IPS-11a (cell line): ENCODE data around the gene IFT122.
"Not testable (repeated sequence)": the region's sequence is repeated elsewhere in the genome, so short reads cannot be mapped to it uniquely, and the experiment has no call there.

Source experiments
- H3K4me3 ChIP-seq: one replicate; pipeline ENCODE4 v1.5.1; 2013; ENCODE audit warnings: low read depth, low read length, control low read depth

IFT122 gene

DNA sequence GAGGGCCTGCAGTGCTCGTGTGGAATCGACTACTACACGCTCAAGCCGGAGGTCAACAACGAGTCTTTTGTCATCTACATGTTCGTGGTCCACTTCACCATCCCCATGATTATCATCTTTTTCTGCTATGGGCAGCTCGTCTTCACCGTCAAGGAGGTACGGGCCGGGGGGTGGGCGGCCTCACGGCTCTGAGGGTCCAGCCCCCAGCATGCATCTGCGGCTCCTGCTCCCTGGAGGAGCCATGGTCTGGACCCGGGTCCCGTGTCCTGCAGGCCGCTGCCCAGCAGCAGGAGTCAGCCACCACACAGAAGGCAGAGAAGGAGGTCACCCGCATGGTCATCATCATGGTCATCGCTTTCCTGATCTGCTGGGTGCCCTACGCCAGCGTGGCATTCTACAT lies 92.2 kb downstream of the IFT122 start:
- H3K4me3 ChIP-seq = no peak overlapping the region

DNA sequence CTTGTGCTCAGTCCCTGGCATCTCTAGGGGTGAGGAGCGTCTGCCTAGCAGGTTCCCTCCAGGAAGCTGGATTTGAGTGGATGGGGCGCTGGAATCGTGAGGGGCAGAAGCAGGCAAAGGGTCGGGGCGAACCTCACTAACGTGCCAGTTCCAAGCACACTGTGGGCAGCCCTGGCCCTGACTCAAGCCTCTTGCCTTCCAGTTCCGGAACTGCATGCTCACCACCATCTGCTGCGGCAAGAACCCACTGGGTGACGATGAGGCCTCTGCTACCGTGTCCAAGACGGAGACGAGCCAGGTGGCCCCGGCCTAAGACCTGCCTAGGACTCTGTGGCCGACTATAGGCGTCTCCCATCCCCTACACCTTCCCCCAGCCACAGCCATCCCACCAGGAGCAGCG lies 93.4 kb downstream of the IFT122 start:
- no peak overlapping the region for H3K4me3 ChIP-seq

DNA sequence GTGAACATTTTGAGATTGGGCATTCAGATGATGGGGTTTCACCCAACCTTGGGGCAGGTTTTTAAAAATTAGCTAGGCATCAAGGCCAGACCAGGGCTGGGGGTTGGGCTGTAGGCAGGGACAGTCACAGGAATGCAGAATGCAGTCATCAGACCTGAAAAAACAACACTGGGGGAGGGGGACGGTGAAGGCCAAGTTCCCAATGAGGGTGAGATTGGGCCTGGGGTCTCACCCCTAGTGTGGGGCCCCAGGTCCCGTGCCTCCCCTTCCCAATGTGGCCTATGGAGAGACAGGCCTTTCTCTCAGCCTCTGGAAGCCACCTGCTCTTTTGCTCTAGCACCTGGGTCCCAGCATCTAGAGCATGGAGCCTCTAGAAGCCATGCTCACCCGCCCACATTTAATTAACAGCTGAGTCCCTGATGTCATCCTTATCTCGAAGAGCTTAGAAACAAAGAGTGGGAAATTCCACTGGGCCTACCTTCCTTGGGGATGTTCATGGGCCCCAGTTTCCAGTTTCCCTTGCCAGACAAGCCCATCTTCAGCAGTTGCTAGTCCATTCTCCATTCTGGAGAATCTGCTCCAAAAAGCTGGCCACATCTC lies 94.5 kb downstream of the IFT122 start:
- no peak overlapping the region for H3K4me3 ChIP-seq

DNA sequence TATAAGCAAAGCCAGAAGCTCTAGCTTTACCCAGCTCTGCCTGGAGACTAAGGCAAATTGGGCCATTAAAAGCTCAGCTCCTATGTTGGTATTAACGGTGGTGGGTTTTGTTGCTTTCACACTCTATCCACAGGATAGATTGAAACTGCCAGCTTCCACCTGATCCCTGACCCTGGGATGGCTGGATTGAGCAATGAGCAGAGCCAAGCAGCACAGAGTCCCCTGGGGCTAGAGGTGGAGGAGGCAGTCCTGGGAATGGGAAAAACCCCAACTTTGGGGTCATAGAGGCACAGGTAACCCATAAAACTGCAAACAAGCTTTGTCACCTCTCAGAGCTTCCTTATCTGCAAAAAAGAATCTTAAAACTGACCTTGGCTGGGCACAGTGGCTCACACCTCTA lies 95.1 kb downstream of the IFT122 start:
- H3K4me3 ChIP-seq = no peak overlapping the region

DNA sequence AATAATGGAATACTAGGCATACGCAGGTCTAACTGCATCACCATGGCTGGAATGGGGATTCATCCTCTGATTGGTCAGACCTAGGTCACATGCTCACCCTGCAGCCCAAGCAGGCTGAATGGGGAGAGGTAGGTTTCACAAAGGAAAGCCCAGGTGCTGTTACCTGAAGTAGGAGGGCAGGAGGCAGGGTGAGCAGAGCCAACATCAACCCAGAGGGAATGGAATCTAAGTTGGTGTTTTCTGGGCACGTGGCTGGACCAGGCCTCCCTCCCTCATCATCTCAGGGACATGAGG lies 96.3 kb downstream of the IFT122 start:
- H3K4me3 ChIP-seq = no peak overlapping the region

DNA sequence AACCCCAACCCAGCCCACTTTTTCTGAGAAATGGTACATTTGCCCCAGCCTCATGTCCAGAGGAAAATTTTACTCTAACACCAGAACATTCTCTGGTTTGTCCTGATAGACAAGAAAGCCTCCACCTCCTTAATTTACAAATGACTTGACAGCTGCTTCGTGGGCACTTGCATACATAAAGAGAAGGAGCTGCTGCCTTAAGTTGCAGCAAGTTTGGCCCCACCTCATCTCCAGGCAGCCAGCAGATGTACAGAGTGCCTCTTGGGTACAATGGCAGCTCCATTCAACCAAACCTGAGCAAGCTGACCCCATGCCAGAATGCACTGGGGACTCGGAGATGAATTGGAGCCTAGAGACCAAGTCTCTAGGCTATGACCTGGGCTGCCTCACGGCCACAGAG lies 96.8 kb downstream of the IFT122 start:
- no peak overlapping the region for H3K4me3 ChIP-seq

DNA sequence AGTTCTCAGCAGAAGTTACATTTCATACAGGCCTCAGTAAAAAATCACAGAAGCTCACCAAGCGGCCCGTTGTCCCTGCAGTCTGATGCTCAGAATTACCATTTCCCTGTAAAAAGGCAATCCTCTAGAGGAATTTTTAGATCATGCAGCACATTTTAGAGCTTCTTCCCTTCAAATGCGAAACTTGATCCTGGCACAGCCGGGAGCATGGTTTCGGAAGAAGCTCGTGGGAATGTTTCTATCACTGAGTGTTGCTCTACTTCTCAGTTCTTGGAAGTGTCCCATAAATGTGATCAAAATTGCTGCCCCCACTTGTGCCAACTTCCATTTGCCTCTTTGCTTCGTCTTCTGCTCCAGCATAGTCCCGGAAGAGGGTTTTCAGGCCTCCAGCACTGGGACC lies 99.2 kb downstream of the IFT122 start:
- H3K4me3 ChIP-seq = no peak overlapping the region

DNA sequence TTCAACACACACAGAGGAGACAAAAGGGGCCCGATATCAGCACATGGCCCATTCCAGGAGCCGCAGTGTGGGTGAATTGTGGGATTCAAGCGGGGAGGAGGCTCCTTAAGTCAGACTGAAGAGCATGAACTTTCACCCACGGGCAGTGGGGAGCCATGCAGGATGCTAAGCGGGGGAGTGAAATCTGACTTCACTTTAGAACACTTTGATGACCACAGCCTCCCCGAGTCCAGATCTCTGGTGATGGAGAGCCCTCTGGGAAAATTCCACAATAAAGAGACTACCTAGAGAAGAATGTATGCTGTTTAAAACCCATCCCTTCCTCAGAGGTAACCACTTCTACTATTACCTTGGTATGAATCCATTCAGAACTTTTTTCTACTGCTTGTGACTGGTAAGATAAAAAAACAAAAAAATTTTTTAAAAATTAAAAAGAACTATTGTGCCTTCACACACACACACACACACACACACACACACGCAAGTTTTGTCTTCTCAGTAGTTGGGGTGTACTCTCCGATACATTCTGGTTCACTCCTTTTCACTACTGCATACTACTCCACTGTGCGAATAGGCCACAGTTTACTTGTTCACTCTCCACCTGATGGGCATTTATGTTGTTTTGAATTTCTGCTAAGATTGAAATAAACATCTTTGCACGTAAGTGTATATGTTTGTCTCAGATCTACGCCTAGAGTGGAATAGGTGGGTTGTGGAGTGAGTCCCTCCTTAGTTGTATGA lies 100.9 kb downstream of the IFT122 start:
- H3K4me3 ChIP-seq = no peak overlapping the region

DNA sequence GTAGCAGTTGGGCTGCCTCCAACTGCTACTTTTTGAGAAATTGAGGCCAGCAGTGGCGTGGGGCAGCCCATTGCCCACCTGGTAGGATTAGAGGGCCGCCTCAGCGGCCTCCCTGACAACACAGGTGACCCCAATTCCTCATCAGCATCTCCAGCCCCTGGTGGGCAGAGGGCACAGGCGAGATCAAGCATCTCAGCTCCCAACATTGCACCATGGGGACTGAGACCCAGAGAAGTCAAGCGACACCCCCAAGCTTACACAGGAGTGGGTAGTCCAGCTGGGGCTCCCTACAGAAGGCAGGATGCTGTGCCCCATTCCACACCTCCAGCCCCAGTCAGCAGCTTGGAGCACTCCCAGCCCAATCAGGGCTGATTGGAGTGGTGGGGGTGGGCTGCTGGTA lies 102.7 kb downstream of the IFT122 start:
- no peak overlapping the region for H3K4me3 ChIP-seq

DNA sequence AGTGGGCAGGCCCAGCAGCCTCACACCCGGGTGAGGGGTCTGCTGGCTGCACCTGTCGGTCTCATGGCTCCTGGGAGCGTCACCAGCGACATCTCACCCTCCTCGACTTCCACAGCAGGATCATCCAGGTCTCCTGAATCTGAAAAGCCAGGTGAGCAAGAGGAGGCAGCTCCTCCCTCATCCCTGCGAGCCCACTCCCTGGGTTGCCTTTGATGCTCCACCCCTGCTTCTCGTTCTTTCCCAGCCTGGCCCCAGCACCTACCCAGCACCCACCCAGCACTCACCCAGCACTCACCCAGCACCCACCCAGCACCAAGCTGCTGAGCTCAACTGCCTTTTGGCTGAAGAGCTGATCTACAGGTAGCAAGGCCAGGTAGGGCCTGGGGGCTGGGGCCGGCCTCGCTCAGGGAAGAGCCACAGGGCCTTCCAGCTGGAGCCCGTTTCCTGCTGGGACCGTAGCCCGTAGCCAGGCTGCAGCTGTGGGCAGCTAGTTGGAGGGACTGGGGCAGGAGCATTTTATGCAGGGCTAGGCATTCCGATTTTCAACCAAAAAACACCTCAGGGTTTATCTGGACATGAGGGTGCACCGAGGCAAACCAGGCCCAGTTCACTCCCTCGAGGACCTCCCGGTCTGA lies 103.2 kb downstream of the IFT122 start, which contains the start of gene H1-8:
TSS of gene H1-8 (plus strand) at position 20 of the 635 bp plus-strand sequence. CDS start at position 64, 44 bp downstream.
- no peak within 1 kb of the TSS for H3K4me3 ChIP-seq

DNA sequence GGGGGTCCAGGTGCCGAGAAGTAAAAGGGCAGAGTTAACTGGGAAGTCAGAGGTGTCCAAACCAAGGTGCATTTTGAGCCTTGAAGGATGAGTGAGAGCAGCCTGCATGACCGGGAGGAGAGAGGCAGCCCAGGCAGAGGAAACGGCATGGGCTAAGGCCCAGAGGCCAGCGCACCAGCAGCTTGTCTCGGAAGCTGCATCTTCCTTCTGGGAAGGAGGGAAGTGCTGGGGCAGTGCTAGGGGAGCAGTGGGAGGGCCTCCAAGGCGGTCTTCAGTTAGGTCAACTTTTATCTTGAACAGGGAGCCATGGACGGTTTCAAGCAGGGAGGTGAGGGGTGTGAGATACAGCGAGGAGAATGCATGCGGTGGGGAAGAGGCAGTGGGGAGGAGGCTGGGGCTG lies 104.0 kb downstream of the IFT122 start:
- H3K4me3 ChIP-seq = no peak overlapping the region

DNA sequence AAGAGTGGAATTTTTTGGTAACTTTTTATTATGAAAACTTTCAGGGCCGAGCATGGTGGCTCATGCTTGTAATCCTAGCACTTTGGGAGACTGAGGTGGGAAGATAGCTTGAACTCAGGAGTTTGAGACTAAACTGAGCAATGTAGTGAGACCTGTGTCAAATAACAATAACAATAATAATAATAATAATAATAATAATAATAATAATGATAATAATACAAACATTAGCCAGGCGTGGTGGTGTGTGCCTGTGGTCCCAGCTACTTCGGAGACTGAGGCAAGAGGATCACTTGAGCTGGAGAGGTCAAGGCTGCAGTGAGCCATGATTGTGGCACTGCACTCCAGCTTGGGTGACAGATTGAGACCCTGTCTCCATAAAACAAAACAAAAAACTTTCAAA lies 105.9 kb downstream of the IFT122 start:
- not testable (repeated sequence) for H3K4me3 ChIP-seq

DNA sequence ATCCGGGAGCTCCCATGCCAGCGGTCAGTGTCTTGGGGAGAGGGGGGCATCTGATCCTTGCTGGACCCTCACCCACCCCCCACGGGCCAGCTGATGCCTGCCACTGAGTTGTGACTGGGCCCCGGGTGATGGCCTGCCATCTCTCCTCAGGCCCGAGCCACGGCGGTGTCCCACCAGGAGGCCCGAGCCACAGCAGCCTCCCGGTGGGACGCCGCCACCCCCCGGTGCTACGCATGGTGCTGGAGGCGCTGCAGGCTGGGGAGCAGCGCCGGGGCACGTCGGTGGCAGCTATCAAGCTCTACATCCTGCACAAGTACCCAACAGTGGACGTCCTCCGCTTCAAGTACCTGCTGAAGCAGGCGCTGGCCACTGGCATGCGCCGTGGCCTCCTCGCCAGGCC lies 107.2 kb downstream of the IFT122 start:
- no peak overlapping the region for H3K4me3 ChIP-seq

DNA sequence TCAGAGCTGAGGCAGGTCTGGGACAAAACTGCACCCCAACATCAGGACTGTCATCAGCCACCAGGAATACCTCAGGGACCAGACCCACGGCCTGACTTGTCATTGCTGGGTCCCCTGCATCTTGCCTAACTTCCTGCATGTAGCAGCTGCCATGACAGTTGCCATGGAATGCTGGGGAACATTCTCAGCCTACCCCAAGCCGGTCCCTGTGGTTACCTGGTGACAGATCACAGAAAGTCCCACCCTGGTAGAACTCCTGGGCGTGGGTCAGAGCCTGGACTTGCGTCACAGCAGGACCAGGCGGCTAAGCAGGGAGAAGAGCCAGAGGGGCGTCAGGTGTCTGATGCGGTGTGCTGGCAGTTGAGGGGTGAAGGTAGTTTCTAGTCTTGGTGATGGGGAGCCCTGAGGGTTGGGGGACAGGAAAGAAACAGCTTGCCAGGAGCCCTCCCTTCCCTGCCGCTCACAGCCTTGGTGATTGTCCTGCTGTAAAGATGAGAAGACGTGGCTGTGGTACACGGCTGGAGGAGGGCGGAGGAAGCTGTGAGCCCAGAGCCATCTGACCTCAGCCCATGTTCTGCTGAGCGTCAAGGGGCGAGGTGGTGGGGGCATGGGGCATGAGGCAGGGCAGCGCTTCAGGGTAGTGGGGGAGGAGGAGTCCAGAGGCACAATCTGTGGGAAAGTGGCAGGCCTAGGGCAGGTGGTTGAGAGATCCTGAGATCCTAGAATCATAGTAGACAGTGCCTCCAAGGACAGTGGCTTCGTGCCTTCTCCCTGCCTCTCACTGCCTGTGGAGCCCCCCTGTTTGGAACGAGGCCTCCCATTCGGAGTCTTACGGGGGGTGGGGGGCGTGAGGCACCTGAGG lies 108.3 kb downstream of the IFT122 start:
- no peak overlapping the region for H3K4me3 ChIP-seq

DNA sequence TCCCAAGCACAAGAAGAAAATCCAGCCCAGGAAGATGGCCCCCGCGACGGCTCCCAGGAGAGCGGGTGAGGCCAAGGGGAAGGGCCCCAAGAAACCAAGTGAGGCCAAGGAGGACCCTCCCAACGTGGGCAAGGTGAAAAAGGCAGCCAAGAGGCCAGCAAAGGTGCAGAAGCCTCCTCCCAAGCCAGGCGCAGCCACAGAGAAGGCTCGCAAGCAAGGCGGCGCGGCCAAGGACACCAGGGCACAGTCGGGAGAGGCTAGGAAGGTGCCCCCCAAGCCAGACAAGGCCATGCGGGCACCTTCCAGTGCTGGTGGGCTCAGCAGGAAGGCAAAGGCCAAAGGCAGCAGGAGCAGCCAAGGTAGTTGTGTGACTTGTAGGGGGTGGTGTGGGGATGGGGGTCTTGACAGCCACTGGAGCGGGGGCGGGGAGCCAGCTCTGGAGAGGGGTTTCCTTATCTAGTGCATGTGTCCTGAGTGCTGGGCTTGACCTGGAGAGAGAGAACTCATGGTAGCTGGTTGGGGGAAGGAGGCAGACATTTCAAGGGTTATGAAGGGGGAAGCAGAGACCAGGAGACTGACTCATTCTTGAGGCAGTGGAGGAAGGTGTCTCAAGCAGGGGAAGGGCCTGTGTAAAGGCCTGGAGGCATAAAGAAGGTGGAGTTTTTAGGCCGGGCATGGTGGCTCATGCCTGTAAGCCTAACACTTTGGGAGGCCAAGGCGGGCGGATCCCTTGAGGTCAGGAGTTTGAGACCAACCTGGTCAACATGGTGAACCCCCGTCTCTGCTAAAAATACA lies 109.2 kb downstream of the IFT122 start:
- H3K4me3 ChIP-seq = no peak overlapping the region

DNA sequence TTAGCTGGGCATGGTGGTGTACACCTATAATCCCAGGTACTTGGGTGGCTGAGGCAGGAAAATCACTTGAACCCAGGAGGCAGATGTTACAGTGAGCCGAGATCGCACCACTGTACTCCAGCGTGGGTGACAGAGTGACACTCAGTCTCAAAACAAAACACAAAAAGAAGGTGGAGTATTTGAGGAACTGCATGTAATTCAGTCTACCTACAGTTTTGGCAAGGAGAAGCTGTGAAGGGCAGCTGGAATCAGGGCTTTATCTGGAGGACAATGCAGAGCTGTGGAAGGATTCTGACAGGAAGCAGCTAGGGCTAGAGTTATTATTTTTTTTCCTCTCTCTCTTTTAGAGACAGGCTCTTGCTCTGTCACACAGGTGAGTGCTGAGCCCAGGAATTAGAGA lies 109.8 kb downstream of the IFT122 start:
- H3K4me3 ChIP-seq = no peak overlapping the region

DNA sequence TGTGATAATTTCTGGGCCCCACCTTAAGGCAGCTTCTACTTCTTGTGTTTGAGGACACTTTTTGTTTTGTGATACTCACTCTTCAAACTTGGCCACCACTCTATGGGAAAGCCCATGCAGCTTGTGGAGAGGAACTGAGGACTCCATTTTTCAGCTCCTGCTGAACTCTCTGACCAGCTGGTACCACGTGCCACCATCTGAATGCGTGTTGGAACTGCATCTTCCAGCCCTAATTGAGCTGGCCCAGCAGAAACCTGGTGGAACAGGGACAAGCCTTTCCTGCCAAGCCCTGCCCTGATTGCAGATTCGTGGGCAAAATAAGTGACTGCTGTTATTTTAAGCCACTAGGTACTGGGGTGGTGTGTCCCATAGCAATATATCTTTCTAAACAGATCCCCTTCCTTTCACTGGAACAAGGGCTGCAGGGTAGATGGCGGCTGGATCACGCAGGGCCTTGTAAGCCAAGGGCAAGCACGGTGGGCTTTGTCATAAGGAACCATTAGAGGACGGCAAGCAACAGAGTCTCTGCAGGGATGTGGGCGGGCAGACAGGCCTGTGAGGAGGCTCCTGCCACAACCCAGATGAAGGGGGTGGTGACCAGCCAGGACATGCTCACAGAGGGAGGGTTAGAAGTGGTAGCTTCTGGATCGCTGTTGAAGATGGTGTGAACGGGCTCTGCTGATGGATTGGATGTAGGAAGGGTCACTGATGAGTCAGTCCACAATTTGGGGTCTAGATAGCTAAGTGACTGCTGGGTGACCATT lies 112.4 kb downstream of the IFT122 start:
- H3K4me3 ChIP-seq = no peak overlapping the region

DNA sequence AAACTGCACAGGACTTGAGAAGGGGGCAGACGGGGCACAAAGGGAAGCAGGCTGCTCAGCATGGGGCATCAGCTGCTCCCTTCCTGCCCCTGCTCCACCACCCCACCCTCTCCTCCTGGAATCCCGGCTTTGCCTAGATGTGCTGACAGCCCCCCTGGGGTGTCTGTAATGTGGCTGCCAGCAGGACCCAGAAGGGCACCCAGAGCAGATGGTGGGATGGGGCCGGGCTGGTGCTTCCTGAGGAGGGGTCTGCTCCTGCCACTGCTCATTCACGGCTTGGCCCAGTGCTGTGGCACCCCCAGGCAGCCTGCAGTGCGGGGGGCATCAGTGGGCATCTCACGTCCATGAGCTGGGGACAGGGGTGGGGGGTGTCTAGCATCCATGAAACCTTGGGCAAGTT lies 113.1 kb downstream of the IFT122 start:
- no peak overlapping the region for H3K4me3 ChIP-seq

DNA sequence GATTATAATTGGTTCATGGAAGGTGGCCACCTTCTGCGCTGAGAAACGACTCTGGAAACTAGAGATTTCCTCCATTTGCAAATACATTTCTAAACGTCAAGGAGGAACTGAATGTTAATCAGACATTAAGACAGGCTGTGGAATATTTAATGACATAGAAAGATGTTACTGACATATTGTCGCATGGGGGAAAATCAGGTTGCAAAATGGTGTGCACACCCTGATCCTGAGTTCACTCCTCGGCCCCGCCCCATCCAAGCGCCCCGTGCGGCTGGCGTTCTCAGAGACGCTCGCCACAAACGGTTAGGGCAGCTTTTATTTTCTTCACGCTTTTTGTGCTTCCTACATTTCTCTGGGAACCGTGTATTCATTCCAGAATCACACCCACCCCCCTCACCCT lies 113.7 kb downstream of the IFT122 start:
- H3K4me3 ChIP-seq = no peak overlapping the region
